Measurements from ENCODE around the gene OPN1MW.
"Not testable (repeated sequence)": the region's sequence is repeated elsewhere in the genome, so short reads cannot be mapped to it uniquely, and the experiment has no call there.

OPN1MW gene

GRCh38 chrX:154209670-154210418 lies 27.4 kb downstream of the OPN1MW start:
- not testable (repeated sequence) for DNase-seq (ENCODE audit: low read depth in 2 of 2)

GRCh38 chrX:154211057-154211456 lies 28.7 kb downstream of the OPN1MW start:
- not testable (repeated sequence) for DNase-seq (ENCODE audit: low read depth in 2 of 2)

- not testable (repeated sequence) for DNase-seq (ENCODE audit: low read depth in 2 of 2)
Measured at GRCh38 chrX:154211499-154211898, 29.1 kb downstream of the OPN1MW start.

- not testable (repeated sequence) for DNase-seq (ENCODE audit: low read depth in 2 of 2)
Measured at GRCh38 chrX:154219456-154219855, 37.1 kb downstream of the OPN1MW start, which contains the start of gene OPN1MW2. TSS of gene OPN1MW2 (plus strand) at chrX:154219756. CDS start at chrX:154219816, 60 bp downstream.

- not testable (repeated sequence) for DNase-seq (ENCODE audit: low read depth in 2 of 2)
Measured at GRCh38 chrX:154225292-154225691, 42.9 kb downstream of the OPN1MW start.

GRCh38 chrX:154226706-154227105 lies 44.3 kb downstream of the OPN1MW start:
- DNase-seq (ENCODE audit: low read depth in 2 of 2) = not testable (repeated sequence)

GRCh38 chrX:154231443-154231842 lies 49.0 kb downstream of the OPN1MW start:
- not testable (repeated sequence) for DNase-seq (ENCODE audit: low read depth in 2 of 2)

GRCh38 chrX:154233620-154234019 lies 51.2 kb downstream of the OPN1MW start:
- DNase-seq (ENCODE audit: low read depth in 2 of 2) = not testable (repeated sequence)

GRCh38 chrX:154238939-154239559 lies 56.7 kb downstream of the OPN1MW start:
- DNase-seq (ENCODE audit: low read depth in 2 of 2) = not testable (repeated sequence)

- not testable (repeated sequence) for DNase-seq (ENCODE audit: low read depth in 2 of 2)
Measured at GRCh38 chrX:154239982-154240503, 57.6 kb downstream of the OPN1MW start.

Measured in stimulated activated CD4-positive, alpha-beta T cell treated with anti-CD3 and anti-CD28 coated beads, Interleukin-1b, Interleukin-23, amount 100 ng/mL, for 4 hours (primary cell).